DOHH2 (cell line): ENCODE data around the gene XPO6.

Source experiments
- H3F3A ChIP-seq: fragments of 200-600 bp; sonication (generic), shearing (Covaris generic); 2 replicates; pipeline ENCODE4 v1.6.0; 2016; ENCODE audit warnings: antibody characterized with exemption, mild to moderate bottlenecking; ENCODE audit not compliant: control insufficient read depth, insufficient read depth
- H3K27ac ChIP-seq: fragments of 200-600 bp; sonication (generic); 2 replicates; pipeline ENCODE4 v1.5.1; 2014; ENCODE audit warnings: low read depth, mild to moderate bottlenecking, low read length, moderate library complexity
- H3K27me3 ChIP-seq: fragments of 200-600 bp; sonication (generic); 2 replicates; pipeline ENCODE4 v1.6.1; 2014; ENCODE audit warnings: mild to moderate bottlenecking, low read length, mixed read lengths; ENCODE audit not compliant: control insufficient read depth
- H3K36me3 ChIP-seq: fragments of 200-600 bp; sonication (generic); 2 replicates; pipeline ENCODE4 v1.6.1; 2014; ENCODE audit warnings: mild to moderate bottlenecking, low read length, moderate library complexity, mixed read lengths; ENCODE audit not compliant: control insufficient read depth
- H3K4me1 ChIP-seq: fragments of 200-600 bp; sonication (generic); 2 replicates; pipeline ENCODE4 v1.6.1; 2014; ENCODE audit warnings: mild to moderate bottlenecking, low read length, mixed read lengths; ENCODE audit not compliant: control insufficient read depth
- H3K4me2 ChIP-seq: fragments of 200-600 bp; sonication (generic); 2 replicates; pipeline ENCODE4 v1.6.0; 2014; ENCODE audit warnings: mild to moderate bottlenecking, low read length, moderate library complexity
- H3K4me3 ChIP-seq: fragments of 200-600 bp; sonication (generic); 2 replicates; pipeline ENCODE4 v1.5.1; 2014; ENCODE audit warnings: mild to moderate bottlenecking, low read length, mixed read lengths
- H3K79me2 ChIP-seq: fragments of 200-600 bp; sonication (generic); 2 replicates; pipeline ENCODE4 v1.6.1; 2014; ENCODE audit warnings: mild to moderate bottlenecking, low read length, mixed read lengths; ENCODE audit not compliant: control insufficient read depth
- H3K9me2 ChIP-seq: fragments of 200-600 bp; sonication (generic); replicated peaks from 2 replicates; pipeline ENCODE4 v1.6.1; 2014; ENCODE audit warnings: mild to moderate bottlenecking, low read length, mixed read lengths; ENCODE audit not compliant: control insufficient read depth
- H3K9me3 ChIP-seq: fragments of 200-600 bp; sonication (generic); 2 replicates; pipeline ENCODE4 v1.6.1; 2014; ENCODE audit warnings: antibody characterized with exemption, low read length, mixed read lengths; ENCODE audit not compliant: control insufficient read depth, insufficient read depth
- H4K20me1 ChIP-seq: fragments of 200-600 bp; sonication (generic); 2 replicates; pipeline ENCODE4 v1.6.0; 2014; ENCODE audit warnings: low read depth, mild to moderate bottlenecking, antibody characterized with exemption, low read length, moderate library complexity; ENCODE audit not compliant: control insufficient read depth, insufficient read depth
- EZH2phosphoT487 ChIP-seq: fragments of 200-600 bp; sonication (generic); IDR thresholded peaks from 2 replicates; pipeline ENCODE4 v1.6.1; 2017; ENCODE audit warnings: borderline replicate concordance, mild to moderate bottlenecking, antibody characterized with exemption, low read length, moderate library complexity, mixed read lengths
- TF ChIP-seq, protein P1 (sequence below): fragments of 200-600 bp; sonication (generic); IDR thresholded peaks from one replicate; pipeline ENCODE4 v1.5.1; 2014; ENCODE audit warnings: antibody characterized with exemption, mild to moderate bottlenecking, low read depth, low read length; ENCODE audit not compliant: poor library complexity, severe bottlenecking

XPO6 gene

GRCh38 chr16:28125592-28125991 lies 86.2 kb downstream of the XPO6 start:
- H3K4me1 ChIP-seq, result no peaks in the 10 kb centered on the region
- no peaks in the 10 kb centered on the region for H3K27me3 ChIP-seq
- no peak overlapping the region for H3K4me3 ChIP-seq
- H3K36me3 ChIP-seq, result peaks cover 96% of the 10 kb centered on the region
- H3F3A ChIP-seq, result no peaks in the 10 kb centered on the region
- no peak for TF ChIP-seq EZH2phosphoT487
- TF ChIP-seq, protein P1, sequence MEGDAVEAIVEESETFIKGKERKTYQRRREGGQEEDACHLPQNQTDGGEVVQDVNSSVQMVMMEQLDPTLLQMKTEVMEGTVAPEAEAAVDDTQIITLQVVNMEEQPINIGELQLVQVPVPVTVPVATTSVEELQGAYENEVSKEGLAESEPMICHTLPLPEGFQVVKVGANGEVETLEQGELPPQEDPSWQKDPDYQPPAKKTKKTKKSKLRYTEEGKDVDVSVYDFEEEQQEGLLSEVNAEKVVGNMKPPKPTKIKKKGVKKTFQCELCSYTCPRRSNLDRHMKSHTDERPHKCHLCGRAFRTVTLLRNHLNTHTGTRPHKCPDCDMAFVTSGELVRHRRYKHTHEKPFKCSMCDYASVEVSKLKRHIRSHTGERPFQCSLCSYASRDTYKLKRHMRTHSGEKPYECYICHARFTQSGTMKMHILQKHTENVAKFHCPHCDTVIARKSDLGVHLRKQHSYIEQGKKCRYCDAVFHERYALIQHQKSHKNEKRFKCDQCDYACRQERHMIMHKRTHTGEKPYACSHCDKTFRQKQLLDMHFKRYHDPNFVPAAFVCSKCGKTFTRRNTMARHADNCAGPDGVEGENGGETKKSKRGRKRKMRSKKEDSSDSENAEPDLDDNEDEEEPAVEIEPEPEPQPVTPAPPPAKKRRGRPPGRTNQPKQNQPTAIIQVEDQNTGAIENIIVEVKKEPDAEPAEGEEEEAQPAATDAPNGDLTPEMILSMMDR, result no peak
- H4K20me1 ChIP-seq, result no peaks in the 10 kb centered on the region
- no peaks in the 10 kb centered on the region for H3K9me3 ChIP-seq
- no peaks in the 10 kb centered on the region for H3K9me2 ChIP-seq
- H3K4me2 ChIP-seq, result no peak overlapping the region
- H3K79me2 ChIP-seq, result no peaks in the 10 kb centered on the region
- no peak overlapping the region for H3K27ac ChIP-seq

DNA sequence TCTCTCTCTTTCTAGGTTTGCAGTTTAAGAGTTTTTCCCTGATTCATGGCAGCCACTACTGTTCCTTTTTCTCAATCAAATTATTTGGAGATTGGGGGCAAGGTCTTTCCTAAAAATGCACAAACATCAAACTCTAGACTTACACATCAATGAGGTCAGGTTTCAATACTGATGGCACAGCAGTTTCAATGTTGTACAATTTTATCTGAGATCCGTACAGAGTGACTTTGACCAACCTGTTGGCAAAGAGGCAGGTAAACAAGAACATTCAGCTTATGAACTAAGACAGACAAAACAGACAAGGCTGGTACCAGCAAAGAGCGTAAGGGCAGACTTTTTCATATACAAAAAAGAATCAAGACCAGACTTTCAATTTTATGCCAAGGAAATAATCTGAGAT lies 90.2 kb downstream of the XPO6 start:
- Histone ChIP-seq H3K79me2 (no peaks in the 10 kb centered on the region), H3K9me3 (no peaks in the 10 kb centered on the region), H4K20me1 (no peaks in the 10 kb centered on the region), H3K27me3 (no peaks in the 10 kb centered on the region), H3K4me3 (no peak overlapping the region), H3K27ac (no peak overlapping the region), H3K4me1 (no peaks in the 10 kb centered on the region), H3K36me3 (peaks cover 90% of the 10 kb centered on the region), H3K4me2 (no peak overlapping the region), H3F3A (no peaks in the 10 kb centered on the region), H3K9me2 (no peaks in the 10 kb centered on the region)
- TF ChIP-seq, protein P1, result no peak
- TF ChIP-seq EZH2phosphoT487, result no peak

GRCh38 chr16:28120754-28121153 lies 91.0 kb downstream of the XPO6 start:
- H3K27me3 ChIP-seq, result no peaks in the 10 kb centered on the region
- H3F3A ChIP-seq, result no peaks in the 10 kb centered on the region
- no peaks in the 10 kb centered on the region for H3K9me2 ChIP-seq
- no peak overlapping the region for H3K27ac ChIP-seq
- H3K9me3 ChIP-seq, result no peaks in the 10 kb centered on the region
- no peak overlapping the region for H3K4me3 ChIP-seq
- TF ChIP-seq EZH2phosphoT487, result no peak
- TF ChIP-seq, protein P1, result no peak
- H3K4me1 ChIP-seq, result no peaks in the 10 kb centered on the region
- H4K20me1 ChIP-seq, result no peaks in the 10 kb centered on the region
- H3K36me3 ChIP-seq, result peaks cover 88% of the 10 kb centered on the region
- no peaks in the 10 kb centered on the region for H3K79me2 ChIP-seq
- no peak overlapping the region for H3K4me2 ChIP-seq

GRCh38 chr16:28118637-28119036 lies 93.1 kb downstream of the XPO6 start:
- Histone ChIP-seq H3K27ac (no peak overlapping the region), H3K4me3 (no peak overlapping the region), H3K4me2 (no peak overlapping the region), H3F3A (no peaks in the 10 kb centered on the region), H3K79me2 (no peaks in the 10 kb centered on the region), H3K36me3 (peaks cover 88% of the 10 kb centered on the region), H3K9me3 (no peaks in the 10 kb centered on the region), H3K4me1 (no peaks in the 10 kb centered on the region), H3K9me2 (no peaks in the 10 kb centered on the region), H4K20me1 (no peaks in the 10 kb centered on the region), H3K27me3 (no peaks in the 10 kb centered on the region)
- TF ChIP-seq EZH2phosphoT487, result no peak
- TF ChIP-seq, protein P1, result no peak
